ENCODE data around the gene SLC10A7.

GRCh38 chr4:146283758-146284651, 237.7 kb downstream of the SLC10A7 start:
- no peak for TF ChIP-seq RFX5 (IDR thresholded peaks at IDR 0.05; ENCODE audit: low read depth, low read length)
- no peak for TF ChIP-seq CTCF (conservative IDR thresholded peaks at IDR 0.05; ENCODE audit: low read depth, low read length)
- no peak for TF ChIP-seq POLR2A (IDR thresholded peaks at IDR 0.05; ENCODE audit: low read depth, low read length)
- TF ChIP-seq CEBPB (IDR thresholded peaks at IDR 0.05; ENCODE audit: low read depth, low read length) = no peak
- no peak for TF ChIP-seq FOS (IDR thresholded peaks at IDR 0.05; ENCODE audit: low read depth, low read length)
- TF ChIP-seq RAD21 (IDR thresholded peaks at IDR 0.05; ENCODE audit: low read length) = no peak
- TF ChIP-seq USF2 (IDR thresholded peaks at IDR 0.05; ENCODE audit: low read depth, low read length) = no peak
- no peak for TF ChIP-seq SMC3 (IDR thresholded peaks at IDR 0.05; ENCODE audit: low read depth, low read length)
- TF ChIP-seq MAZ (IDR thresholded peaks at IDR 0.05; ENCODE audit: borderline replicate concordance, low read depth, low read length) = no peak
- no peak for TF ChIP-seq BHLHE40 (IDR thresholded peaks at IDR 0.05; ENCODE audit: low read depth, low read length)
- TF ChIP-seq CHD1 (IDR thresholded peaks at IDR 0.05; ENCODE audit: low read depth, low read length) = no peak
- no peak for TF ChIP-seq NFE2L2 (IDR thresholded peaks at IDR 0.05; ENCODE audit: low read depth, low read length)
